GM21576 (cell line): ENCODE measurements around the gene TAF11L13.

Experiments used
- ATAC-seq: cut with Tn5 transposase; IDR thresholded peaks from one replicate; pipeline ENCODE4 v1.9.1; 2021; ENCODE audit warnings: mild to moderate bottlenecking, moderate library complexity; ENCODE audit not compliant: unreplicated experiment

TAF11L13 gene

GRCh38 chr5:17678751-17679324, 47.0 kb downstream of the TAF11L13 start:
- ATAC-seq, result no peak

- no peak for ATAC-seq
Observed at GRCh38 chr5:17679597-17680203, 47.8 kb downstream of the TAF11L13 start.

- no peak for ATAC-seq
Observed at GRCh38 chr5:17680737-17681136, 48.8 kb downstream of the TAF11L13 start.
